Activated naive CD8-positive, alpha-beta T cell treated with anti-CD3 and anti-CD28 coated beads, Interleukin-2, amount 10 ng/mL, durations not matched to agents 7 days and 5 days (primary cell): ENCODE data around the gene GOLGA6L1. TPM values are rescaled to one million over a fixed set of nuclear protein-coding genes. Genes with fewer than 3 reads are reported as not detected.

Source experiments
- total RNA-seq, 2 experiments: library from RNA; stranded (reverse); gene quantifications; one replicate each; pipeline ENCODE4 v1.2.3, GENCODE V29; 2021

The GOLGA6L1 gene
- total RNA-seq, 2 experiments from 2014 or later, result not detected

Other genes starting within 250 kb of the GOLGA6L1 start
- gene CYFIP1, start 156.5 kb downstream of the GOLGA6L1 start, total RNA-seq, result 10 to 100 TPM; 12.6 to 12.7 TPM
- gene TUBGCP5, start 97.3 kb downstream of the GOLGA6L1 start, total RNA-seq, result 10 to 100 TPM; 20.4 to 20.8 TPM
- gene GOLGA6L26, start 197.4 kb upstream of the GOLGA6L1 start, total RNA-seq, result not detected
- 1 to 10 TPM; 1.2 to 1.3 TPM for gene GOLGA8S, start 217.9 kb upstream of the GOLGA6L1 start, total RNA-seq